Measurements from ENCODE around the gene CDO1.

Gene CDO1

DNA sequence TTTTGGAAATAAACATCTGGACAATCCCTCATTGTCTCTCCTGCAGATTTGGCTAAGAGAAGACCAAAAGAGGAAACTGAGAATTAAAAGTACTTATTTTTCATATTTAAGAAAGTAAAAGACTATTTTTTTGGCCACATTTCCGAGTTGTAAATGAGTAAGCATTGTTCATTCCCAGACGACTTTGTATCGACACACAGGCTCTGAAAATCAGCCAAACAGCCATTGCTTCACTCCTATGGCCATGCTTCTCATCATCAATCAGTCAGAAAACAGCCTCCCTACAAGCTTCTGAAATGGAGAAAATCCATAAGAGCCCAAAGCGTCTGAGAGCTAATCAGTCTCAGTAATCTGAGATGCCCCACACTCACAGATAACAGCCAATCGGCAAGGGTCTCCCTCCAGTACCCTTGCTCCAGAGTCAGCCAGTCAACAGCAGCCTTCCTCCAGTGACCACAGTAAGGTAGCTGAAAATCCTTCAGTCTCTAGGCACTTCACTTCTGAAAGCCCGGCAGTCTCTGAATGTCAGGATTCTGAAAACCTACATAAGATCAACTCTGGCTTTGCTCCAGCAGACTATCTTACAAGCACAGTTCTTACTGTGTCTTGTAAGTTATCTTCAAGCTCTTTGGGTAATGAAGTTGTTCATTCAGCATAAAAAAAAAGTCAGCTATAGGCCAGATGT lies 30.9 kb downstream of the CDO1 start:
- DNase-seq (ENCODE audit: low spot score): no peak

DNA sequence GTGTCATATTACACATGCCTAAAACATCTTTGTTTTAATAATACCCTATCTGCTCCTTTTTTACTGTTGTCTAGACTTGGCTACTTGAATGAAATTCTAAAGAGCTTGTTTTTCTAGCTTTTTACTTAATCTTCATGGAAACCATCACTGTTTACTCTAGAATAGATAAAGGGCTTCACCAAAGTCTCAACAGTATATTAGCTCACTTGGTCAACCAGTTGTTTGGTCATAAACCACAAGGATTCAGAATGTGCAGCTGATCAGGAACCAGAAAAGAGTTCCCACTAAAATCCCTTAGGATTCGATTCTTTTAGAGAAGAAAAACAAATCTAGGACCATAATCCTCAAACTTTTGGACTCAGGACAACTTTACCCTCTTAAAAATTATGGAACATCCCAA lies 38.0 kb downstream of the CDO1 start:
- no peak for DNase-seq (ENCODE audit: low spot score)

DNA sequence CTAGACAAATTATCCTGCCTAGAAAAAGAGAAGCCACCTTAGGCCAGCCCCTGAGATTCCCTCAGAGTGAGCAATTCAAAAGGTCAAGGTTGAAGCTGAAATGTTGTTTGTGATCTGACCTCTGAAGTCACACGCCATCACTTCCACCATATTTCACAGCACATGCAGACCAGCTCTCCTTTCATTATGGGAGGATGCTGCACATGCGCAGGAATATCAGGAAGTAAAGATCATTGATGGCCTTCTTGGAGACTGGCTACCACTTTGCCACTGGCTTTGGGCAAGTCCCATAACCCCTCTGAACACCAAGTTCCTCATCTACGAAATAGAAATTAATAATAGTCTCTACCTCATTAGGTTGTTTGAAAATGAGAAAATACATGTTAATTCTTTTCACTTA lies 39.5 kb downstream of the CDO1 start:
- DNase-seq (ENCODE audit: low spot score): no peak

DNA sequence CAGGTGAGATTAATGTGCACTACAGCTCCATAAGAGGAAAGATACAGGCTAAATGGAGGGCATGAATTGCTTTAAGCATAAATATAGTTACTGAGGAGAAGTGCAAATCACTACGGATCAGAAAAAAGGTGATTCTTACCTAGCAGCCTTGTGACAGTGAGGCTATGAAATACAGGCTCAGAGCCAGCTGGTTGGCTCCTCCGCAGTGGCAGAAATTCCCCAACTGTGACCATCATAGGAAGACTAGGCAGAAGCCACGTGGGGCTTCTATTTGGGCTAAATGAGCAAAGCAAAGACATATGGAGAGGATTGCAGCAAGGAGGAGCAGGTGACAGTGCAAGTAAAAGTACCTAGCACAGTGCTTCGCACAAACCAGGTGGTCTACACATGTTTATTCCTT lies 40.5 kb downstream of the CDO1 start:
- no peak for DNase-seq (ENCODE audit: low spot score)

DNA sequence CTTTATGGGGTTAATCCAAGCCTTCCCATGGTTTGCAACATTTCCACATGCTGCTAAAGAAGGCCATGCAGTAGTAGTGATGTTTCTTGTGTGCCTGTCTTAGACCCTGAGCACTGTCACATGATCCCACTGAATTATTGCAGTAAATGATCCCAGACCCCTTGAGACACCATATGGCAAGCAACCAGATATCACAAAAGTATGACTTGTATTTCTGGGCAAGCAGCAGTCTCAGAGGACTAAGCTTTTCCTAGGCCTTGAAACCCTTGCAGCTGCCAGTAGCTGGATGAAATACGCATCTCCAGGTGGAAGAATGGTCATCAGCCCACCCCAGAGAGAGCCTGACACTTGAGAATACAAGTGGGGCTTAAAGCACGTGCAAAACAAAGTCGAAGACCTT lies 41.8 kb downstream of the CDO1 start:
- DNase-seq (ENCODE audit: low spot score): no peak

DNA sequence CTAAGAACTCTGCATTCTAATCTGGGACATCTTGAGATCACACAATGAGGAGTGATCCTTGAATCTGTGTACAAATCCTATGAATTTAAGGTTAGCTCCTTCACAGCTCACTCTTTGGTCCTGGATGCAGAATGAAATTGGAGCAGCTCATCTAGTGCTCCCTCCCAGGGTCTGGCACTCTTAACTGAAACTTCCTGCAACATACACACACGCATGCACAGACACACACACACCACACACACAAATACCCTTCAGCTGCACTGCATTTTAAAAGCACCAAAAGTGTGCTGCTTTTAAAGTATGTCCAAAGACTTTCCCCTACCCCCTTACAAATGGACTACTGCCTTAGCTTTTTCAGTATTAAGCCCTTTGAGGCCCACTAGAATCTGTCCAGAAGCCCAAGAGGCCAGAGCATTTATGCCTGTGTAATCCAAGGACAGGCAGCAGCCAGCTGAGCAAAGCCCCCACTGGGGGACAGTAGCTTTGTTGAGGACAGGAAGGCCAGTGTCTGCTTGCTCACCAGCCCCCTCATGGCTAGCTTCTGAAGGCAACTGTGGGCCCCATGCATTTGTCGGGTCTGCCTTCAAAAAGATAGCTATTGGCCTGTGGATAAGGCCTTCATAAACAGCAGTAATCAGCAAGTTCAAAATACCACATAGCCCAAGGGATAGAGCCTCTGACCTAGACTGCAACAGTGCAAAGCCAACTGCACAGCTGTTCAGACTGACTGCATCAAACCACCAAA lies 43.6 kb downstream of the CDO1 start:
- no peak for DNase-seq (ENCODE audit: low spot score)

DNA sequence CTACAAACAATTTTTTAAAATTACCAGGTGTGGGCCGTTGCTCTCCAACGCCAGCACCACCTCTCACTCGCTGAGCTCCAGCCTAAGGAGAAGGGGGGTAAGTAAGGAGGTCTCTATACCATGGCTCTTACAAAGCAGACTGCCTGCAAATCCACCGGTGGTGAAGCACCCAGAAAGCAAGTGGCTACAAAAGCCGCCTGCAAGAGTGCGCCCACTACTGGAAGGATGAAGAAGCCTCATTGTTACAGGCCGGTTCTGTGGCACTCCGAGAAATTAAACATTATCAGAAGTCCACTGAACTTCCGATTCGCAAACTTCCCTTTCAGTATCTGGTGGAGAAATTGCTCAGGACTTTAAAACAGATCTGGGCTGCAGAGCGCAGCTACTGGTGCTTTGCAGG lies 46.0 kb downstream of the CDO1 start:
- peak; percentile 5 for DNase-seq (ENCODE audit: low spot score)

DNA sequence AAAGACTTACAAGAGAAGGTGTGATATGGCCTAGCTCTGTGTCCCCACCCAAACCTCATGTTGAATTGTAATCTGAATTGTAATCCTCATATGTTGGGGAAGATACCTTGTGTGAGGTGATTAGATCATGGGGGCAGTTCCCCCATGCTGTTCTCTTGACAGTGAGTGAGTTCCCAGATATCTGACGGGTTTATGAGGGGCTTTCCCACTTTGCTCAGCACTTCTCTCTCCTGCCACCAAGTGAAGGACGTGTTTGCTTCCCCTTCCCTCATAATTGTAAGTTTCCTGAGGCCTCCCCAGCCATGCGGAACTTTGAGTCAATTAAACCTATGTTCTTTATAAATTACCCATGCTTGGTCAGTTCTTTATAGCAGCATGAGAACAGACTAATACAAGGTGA lies 49.0 kb downstream of the CDO1 start:
- no peak for DNase-seq (ENCODE audit: low spot score)

DNA sequence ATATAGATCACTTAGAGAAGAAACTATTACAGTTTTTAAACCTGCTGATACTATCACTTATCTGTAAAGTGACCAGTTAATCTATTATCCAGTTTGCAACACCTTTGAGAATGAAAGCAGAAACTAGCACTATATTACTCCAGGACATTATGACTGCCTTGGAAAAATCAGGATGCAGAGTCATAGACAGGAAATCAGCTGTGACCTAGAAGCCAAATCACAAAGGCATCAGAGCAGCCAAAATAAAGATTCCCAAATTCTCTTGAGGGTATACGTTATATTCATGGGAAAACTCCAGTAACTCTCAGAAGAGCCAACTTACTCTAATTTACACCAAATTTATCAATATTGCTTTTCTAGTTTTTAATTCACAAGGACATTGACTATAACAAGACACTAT lies 49.9 kb downstream of the CDO1 start:
- no peak for DNase-seq (ENCODE audit: low spot score)

DNA sequence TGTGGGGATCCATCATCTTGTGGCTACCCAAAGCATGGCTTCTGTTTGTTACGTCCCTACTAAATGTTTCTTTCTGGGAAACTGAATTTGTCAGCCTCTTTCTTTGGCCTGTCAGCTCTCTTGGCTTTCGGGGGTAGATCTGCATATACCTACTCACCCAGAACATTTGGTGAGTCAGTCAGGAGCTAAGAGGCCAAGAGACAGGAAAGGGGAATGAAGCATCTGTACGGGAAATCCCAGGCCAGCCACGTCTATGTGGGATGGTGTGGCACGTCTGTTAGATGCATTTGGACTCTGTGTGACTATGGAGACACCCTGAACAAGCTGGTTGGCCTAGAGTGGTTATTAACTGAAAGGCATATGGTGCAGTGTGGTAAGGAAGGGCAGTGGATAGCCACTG lies 58.1 kb downstream of the CDO1 start:
- DNase-seq (ENCODE audit: low spot score): no peak

DNA sequence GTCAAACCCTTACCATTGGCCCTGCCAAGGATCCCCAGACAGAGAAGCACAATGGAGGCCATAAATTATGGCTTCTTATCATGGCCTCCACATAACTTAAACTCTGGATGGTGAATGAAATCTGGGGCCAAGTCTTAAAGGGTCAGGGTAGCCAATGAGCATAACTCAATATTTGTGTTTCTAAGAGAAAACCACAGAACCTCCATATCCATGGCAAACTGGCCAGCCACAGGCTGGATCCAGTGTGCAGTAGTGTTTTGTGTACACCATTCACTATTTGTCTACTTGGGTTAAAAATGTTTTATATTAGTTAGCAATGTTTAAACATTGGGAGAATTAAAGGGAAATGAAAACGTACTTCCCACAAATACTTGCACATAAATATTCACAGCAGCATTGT lies 60.8 kb downstream of the CDO1 start:
- DNase-seq (ENCODE audit: low spot score): no peak
